Lung microvascular endothelial cell (primary cell): ENCODE measurements around the gene STX8. TPM values are rescaled to one million over a fixed set of nuclear protein-coding genes. Genes with fewer than 3 reads are reported as not detected.
"Not testable (repeated sequence)": the region's sequence is repeated elsewhere in the genome, so short reads cannot be mapped to it uniquely, and the experiment has no call there.

ENCODE experiments used
- DNase-seq, 2 donors: peaks; one replicate each; pipeline versions ENCODE4 v3.0.0 to v3.0.0-alpha.2; 2010; ENCODE audit warnings: low read depth in 2 of 2
- total RNA-seq: library from RNA; depleted of rRNA; stranded (reverse); fragments of >200 nt; gene quantifications from 2 replicates; pipeline ENCODE4 v1.2.1, GENCODE V29; 2014

STX8 gene
- total RNA-seq, 1 donor from 2014 or later: 43.8 TPM

GRCh38 chr17:9269350-9270035 is 306.1 kb downstream of the STX8 start:
- no peak for DNase-seq

DNA sequence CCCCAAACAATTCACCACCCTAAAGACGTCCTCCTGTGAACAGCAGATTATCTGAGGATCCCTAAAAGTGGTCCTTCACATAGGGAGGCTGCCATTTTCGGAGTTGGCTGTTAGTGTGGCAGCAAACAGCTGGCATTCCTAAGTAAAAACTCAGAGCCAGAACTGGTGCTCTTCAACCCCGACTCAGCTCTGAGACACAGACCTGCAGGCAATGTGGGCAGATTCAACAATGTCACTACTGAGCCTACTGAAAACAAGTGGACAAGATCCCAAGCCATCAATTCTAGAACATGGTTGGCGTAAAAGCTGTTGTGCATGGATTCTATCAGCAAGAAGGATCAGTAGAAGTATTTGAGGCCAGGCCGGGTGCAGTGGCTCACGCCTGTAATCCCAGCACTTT is 307.1 kb downstream of the STX8 start:
- DNase-seq: no peak

DNA sequence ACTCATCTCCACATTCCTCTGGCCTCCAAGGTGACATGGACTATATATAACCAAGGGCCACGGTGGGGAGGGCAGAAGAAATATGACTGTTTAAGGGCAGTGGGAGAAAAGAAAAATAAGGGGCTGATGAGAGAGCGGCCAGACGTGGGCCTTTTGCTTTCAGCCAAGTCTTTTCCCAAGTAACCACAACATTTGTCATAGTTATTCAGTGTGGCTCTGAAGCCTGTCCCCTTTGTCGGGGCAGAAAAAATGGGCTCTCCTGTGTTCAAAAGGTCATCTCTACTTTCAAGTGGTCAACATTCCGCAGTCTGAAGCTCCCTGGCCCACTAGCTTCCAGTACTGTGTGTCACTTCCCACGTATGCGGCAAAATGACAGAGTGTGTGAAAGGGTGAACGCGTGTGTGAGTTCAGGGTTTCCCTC is 308.9 kb downstream of the STX8 start:
- DNase-seq: no peak

DNA sequence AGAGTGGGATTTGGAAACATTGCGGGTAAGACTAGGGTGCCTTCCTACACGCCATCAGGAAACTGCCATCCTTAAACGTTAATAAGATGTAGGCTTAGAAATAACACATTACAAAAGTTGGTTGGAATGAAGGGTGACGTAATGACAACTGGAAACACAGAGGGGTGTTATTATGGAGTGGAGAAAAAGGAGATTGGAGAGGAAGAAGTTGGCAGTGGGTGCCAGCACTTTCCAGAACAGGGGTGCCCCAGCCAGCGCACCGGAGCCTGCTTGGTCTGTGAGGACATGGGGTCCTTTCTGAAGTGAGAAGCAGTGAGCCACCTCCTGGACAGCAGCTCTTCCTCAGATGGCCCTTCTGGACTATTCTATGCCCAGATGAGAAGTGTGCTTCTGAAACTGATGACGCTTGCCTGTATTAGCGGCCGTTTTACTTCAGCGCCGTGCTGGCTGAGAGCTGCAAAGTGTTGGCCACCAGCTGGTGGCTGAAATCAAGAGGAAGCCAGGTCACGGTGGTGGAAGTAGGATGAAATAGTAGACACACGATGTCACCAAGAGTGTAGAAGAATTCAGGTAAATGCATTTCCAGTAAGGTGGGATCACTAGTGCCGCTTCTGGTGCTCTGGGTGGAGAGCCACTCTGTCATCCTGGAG is 309.5 kb downstream of the STX8 start:
- no peak for DNase-seq

DNA sequence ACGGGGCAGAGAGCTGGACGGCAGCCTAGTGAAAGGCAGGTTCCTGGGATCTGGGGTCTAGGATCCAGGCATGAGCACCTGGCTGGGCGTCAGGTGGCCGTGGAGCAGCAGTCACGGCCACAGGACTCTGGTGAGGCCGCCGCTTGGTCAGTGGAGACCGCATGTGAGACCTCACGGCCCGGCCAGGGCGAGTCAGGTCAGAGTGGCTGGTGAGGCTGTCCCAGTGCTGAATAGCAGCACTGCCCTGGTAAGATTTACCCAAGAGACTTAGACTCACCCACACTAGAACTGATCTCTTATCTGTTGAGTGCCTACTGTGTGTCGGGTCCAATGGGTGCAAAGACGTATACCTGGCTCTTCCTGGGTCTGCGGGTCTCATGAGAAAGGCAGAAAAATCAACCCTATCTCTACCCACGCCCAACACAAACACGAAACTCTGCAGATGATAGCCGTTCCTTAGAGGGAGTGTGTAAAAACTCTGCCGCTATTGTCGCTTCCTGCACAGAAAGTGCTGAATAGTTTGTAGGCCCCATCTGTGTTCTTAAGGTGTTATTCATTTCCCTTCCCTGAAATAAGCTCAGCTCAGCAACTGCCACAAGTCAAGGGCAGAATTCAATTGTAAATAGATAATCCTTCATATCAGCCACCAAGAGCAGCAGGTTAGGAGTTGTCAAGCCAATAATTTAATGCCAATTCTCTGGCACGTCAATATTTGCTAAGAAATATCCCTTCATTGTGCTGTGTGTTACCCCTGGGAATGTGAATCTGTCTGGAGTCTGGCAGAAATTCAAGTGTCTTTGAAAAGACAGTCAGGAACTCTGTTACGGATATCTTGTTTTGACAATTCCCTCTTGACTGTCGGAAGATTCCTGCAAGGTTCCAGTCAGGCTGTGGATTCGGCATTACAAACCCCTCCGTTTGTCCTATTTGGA is 314.3 kb downstream of the STX8 start:
- peak in 1 of 2 donors; percentile 45 for DNase-seq

DNA sequence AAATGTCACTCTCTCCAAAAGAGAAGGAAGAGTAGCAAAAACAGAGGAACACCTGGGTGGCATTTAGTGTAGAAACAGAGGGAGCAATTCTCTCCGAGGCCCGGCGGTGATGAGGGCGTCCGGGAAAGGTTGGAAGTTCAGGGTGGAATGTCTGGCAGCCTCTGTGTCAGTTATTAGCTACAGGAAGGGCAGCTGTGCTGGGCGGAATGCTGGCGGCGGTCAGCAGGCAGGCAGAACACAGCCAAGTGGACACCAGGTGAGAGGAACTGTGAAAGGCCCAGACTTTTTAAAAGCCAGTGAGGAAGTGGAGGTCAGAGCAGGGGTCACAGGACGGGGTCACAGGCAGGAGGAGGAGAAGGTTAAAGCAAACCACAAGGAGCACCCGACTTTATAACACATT is 316.2 kb downstream of the STX8 start:
- peak; percentile 81 to 89 for DNase-seq

GRCh38 chr17:9258115-9259015 is 317.3 kb downstream of the STX8 start:
- peak; percentile 27 to 43 for DNase-seq

DNA sequence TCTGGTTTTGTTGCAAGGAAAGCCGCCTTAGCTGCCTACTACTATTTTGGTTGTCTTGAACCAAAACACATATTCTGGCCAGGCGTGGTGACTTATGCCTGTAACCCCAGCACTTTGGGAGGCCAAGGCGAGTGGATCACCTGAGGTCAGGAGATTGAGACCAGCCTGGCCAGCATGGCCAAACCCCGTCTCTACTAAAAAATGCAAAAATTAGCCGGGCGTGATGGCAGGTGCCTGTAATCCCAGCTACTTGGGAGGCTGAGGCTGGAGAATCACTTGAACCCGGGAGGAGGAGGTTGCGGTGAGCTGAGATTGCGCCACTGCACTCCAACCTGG is 318.0 kb downstream of the STX8 start:
- DNase-seq: not testable (repeated sequence)

DNA sequence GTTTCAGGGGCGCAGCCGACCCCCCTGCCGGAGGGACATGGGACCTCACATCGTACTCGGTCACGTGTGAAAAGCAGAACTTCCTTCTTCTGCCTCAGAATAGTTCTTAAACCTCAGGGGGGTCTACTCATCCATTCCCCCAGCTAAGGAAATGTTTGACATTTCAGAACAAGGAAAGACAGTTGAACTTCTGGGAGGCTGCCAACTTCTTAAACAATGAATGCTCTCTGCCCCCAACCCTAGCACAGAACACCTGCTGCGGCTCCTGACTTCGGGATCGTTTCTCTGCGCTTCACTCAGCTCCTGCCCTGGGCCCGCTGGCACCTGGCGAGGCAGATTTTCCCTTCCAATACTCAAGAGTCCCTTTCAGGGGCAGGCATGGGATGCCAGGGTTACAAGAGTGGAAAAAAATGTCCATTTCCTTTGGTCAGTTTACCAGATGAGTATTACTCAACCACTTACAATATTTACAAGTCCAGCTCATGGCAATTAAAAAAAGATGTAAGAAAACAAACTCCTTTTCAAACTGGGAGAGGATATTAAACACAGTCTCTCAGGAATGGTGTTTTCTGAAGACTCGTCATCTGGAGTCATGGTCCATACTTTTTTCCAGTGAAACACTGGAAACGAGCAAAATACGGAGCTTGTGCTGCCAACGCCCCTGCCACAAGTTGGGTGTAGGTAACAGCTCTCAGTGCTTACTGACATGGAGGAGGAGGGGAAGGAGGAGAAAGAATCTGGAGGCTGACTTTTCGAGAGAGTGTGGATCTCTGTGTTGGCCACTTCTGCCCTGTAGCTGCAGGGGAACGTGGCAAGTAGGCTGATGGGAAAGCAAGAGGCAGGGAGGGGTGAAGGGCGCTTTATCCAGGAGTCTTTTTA is 318.6 kb downstream of the STX8 start:
- DNase-seq: peak in 1 of 2 donors; percentile 74

DNA sequence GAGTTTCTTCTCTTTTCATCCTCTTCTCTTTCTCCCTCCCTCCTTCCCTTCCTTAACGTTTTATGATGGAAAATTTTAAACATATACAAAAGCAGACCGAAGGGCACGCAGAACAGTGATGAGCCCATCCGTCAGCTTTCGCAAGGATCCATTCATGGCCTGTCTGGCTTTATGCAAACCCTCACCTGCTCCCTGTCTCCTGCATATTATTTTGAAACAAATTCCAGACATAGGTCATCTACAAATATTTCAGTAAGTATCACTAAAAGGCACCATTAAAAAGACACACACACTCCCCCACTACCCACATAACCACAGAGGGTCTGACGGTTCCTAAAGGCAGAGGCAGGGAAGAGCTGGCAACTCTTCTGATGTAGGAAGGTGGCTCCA is 319.3 kb downstream of the STX8 start:
- DNase-seq: no peak

- DNase-seq: no peak
Measured at GRCh38 chr17:9255833-9256232, 319.8 kb downstream of the STX8 start.

DNA sequence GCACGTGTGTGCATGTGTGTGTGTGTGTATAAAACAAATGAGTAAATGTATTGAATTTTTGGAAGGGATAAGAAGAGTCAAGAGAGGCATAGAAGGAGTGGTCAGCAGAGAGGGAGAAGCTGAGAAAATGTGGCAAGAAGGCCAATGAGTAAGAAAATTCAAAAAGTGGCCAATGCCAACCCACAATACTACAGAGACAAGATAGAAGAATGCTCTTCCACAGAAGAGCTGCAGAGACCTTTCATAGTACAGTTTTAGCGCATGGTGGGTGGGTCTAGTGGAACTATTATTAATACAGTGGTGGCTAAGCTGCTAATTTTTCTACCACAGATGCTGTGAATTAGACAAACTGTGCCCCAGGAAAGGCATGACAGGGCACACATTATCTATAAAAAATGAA is 320.8 kb downstream of the STX8 start:
- no peak for DNase-seq

DNA sequence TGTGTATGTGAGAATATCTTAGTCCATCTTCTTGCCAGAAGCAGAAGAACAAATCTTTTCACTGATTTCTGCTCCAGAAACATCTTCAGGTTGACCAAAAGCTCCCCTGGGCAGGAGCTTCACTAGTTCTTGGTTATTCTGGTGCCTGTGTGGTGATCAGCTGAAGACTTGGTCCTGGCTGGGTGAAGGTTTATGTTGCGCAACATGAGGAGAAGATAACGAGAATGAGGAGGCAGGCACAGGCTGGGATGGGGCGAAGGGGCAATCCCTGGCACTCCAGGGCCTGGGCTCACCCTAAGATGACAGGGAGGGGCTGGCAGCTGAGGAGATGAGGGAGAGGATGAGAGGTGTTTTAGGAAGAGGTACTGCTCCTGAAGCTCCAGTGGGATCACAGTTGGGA is 322.3 kb downstream of the STX8 start:
- no peak for DNase-seq

DNA sequence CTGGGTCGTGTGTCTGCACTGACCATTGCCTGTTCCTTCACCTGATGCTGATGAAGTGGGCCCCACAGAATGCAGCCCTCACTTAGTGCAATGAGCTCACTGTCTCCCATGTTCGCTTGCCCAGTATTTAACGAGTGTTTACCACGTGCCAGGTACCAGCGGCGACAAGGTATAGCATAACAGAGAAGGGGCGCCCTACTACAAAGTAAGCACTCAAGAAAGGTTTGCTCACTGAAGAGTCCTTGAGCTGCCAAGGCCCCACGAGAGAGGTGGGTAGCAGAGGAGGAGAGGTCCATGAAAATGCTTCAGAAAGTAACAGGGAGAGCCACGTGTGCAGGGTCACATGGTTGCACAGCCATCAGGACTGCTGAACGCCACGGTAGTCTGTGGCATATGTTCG is 324.3 kb downstream of the STX8 start:
- DNase-seq: no peak

DNA sequence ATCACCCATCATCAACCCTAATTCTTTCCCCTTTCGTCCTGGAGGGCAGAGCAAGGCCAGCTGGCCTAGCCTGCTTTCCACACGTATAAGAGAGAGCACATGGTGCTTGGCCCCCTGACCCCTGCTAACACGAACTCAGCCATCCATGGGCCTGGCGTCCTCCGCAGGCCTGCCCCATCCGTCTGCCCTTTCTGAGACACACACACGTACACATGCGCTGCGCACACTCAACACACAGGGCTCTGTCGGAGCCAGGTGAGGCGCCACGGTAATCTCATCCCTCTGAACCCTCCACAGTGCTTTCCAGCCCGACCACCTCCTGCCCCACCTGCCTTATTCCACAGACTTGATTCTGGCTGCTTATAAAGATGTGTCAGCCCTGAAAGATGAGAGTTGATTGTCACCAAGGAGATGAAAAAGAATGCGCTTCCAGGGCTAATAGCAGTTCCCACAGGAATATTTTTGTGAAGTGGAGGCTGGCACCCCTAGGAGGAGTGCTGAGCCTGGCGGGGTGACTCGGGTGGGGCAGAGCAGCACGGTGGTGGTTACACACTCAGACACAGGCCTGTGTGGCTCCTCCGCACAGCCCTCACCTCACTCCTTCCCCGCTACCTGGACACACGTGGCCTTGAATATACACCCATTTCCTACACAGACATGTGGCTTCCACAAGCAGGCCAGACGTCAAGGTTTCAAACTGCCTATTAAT is 326.2 kb downstream of the STX8 start:
- no peak for DNase-seq

- no peak for DNase-seq
Measured at GRCh38 chr17:9247401-9247938, 328.1 kb downstream of the STX8 start.

DNA sequence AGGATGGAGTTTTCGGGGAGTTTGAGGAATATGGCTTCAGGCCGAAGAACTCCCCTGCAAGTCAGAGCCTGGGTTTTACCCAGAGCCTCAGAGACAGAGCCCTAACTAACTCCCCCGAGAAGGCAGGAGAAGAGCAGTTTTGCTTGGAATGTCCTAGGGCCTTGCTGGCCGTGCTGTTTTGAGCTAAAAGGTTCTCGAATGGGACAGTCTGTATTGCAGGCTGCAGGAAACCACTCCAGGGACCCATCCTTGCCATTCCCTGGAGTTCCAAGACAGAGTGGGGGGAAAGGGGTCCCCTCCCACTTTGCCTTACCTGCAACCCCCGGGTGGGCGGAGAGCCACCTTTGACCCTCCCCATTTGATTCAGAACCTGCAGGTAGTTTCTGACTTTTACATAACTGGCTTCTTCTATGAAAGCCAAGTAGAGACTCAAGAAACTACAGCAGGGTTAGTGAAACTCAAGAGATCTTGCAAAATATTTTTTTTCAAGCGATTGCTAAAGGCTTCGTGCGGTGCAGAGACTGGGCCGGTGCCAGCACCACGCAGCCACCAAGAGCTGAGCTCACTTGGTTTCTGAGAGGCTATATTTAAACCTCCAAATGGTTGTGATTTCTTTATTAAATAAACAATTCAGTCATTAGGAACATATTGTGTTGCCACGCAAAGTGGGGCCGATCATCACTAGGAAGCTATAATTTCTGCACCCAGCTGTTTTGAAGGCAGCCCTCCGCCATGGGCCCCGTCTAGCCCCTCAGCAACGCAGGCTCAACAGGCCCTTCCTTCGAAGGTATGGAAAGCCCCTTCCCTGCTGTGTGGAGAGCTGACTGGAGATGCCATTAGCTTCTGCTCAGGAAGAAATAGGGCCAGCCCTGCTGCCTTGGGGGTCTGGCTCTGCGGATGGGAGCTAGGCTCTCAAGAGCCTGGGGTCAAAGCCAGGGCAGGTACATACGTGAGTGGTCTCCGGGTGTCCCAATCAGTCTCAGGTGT is 331.3 kb downstream of the STX8 start:
- DNase-seq: no peak

- no peak for DNase-seq
Measured at GRCh38 chr17:9242983-9243382, 332.6 kb downstream of the STX8 start.
